Breast epithelium (tissue), 3 donors: ENCODE results near the gene BCL11B.

Experiments used
- POLR2A ChIP-seq: fragments of 450-650 bp; IDR thresholded peaks from one replicate; pipeline ENCODE4 v1.6.1; 2016; ENCODE audit warnings: antibody characterized with exemption, mild to moderate bottlenecking, moderate library complexity
- POLR2AphosphoS5 ChIP-seq, 3 donors: sonication (generic); formaldehyde crosslinking; IDR thresholded peaks; one replicate each; pipeline ENCODE4 v1.6.1; 2017; ENCODE audit warnings: antibody characterized with exemption in 3 of 3
- TF ChIP-seq, protein P1 (sequence below), 3 donors: fragments of 450-650 bp; IDR thresholded peaks; one replicate each; pipeline ENCODE4 v1.5.1; 2016 to 2017; ENCODE audit warnings: antibody characterized with exemption in 3 of 3, mild to moderate bottlenecking in 3 of 3, moderate library complexity in 3 of 3

DNA sequence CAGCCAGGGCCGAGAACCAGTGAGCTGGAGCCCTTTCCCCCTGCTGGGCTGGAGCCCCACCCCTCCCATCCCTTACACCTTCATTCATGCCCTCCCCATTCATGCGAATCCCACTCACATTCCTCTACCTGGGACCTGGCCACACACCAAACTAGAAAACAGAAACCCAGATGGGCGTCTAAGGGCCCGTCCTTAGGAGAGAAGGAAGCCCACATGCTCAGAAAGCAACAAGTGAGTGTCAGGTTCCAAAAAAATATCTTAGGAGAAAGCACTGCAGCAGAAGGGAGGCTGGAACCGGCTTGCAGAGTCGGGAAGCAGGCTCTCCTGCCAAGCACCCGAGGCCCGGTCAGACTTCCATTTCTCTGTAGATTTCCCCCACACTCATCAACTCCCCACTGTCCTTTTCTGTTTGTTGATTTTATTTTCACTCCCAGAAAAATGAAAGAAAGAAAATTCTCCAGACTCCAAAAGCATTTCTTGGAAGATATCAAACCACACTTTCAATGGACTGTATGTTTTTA, 13.6 kb downstream of the BCL11B start:
- TF ChIP-seq, protein P1, sequence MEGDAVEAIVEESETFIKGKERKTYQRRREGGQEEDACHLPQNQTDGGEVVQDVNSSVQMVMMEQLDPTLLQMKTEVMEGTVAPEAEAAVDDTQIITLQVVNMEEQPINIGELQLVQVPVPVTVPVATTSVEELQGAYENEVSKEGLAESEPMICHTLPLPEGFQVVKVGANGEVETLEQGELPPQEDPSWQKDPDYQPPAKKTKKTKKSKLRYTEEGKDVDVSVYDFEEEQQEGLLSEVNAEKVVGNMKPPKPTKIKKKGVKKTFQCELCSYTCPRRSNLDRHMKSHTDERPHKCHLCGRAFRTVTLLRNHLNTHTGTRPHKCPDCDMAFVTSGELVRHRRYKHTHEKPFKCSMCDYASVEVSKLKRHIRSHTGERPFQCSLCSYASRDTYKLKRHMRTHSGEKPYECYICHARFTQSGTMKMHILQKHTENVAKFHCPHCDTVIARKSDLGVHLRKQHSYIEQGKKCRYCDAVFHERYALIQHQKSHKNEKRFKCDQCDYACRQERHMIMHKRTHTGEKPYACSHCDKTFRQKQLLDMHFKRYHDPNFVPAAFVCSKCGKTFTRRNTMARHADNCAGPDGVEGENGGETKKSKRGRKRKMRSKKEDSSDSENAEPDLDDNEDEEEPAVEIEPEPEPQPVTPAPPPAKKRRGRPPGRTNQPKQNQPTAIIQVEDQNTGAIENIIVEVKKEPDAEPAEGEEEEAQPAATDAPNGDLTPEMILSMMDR (IDR thresholded peaks at IDR 0.05): no peak
- TF ChIP-seq POLR2A (no peak), POLR2AphosphoS5 (IDR thresholded peaks at IDR 0.05) (no peak)
